SK-N-SH treated with all-trans-retinoic acid at 6 μM for 48 hours (cell line): Measurements from ENCODE around the gene MUC22.

Experiments
- ARNTL ChIP-seq: fragments of 450-650 bp; formaldehyde crosslinking; IDR thresholded peaks from 2 replicates; pipeline ENCODE4 v1.5.0; 2020; ENCODE audit warnings: low read depth, mild to moderate bottlenecking, moderate library complexity, borderline replicate concordance
- BACH2 ChIP-seq: fragments of 250-450 bp; sonication (Bioruptor Pico); IDR thresholded peaks from 2 replicates; pipeline ENCODE4 v1.9.0; 2021; ENCODE audit warnings: mild to moderate bottlenecking, borderline replicate concordance
- PATZ1 ChIP-seq: fragments of 250-450 bp; sonication (Bioruptor Pico); IDR thresholded peaks from 2 replicates; pipeline ENCODE4 v1.8.0; 2020; ENCODE audit warnings: mild to moderate bottlenecking, moderate library complexity, borderline replicate concordance
- RARB ChIP-seq: fragments of 250-450 bp; sonication (Bioruptor Pico); IDR thresholded peaks from 2 replicates; pipeline ENCODE4 v1.8.0; 2021; ENCODE audit warnings: mild to moderate bottlenecking, moderate library complexity
- ZFP3 ChIP-seq: fragments of 250-450 bp; sonication (Bioruptor Pico); IDR thresholded peaks from 2 replicates; pipeline ENCODE4 v1.5.0; 2020; ENCODE audit warnings: mild to moderate bottlenecking, moderate library complexity
- ZFP30 ChIP-seq: fragments of 450-650 bp; formaldehyde crosslinking; IDR thresholded peaks from 2 replicates; pipeline ENCODE4 v1.5.0; 2022; ENCODE audit warnings: mild to moderate bottlenecking, moderate library complexity
- ZNF8 ChIP-seq: fragments of 450-650 bp; formaldehyde crosslinking; IDR thresholded peaks from 2 replicates; pipeline ENCODE4 v1.5.0; 2020; ENCODE audit warnings: mild to moderate bottlenecking, moderate library complexity

DNA sequence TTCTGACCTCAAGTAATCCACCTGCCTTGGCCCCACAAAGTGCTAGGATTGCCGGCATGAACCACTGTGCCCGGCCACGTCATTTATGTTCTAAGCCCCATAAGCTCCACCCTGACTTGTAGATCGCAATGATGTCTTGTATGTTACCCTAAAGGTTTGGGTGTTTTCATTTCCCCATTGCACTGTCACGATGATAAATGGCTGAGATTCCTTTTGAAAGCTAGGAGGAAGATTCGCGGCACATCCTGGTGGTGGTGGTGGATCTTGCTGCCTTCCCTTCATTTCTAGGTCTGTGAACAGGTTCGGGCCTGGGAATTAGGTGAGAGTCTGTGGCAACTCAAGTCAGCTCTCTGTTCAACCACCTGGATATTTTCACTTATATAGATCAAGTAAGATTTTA, 28.3 kb downstream of the MUC22 start:
- TF ChIP-seq PATZ1 (CRISPR knock-in tag) (no peak), ZNF8 (CRISPR knock-in tag) (no peak), ZFP30 (no peak), RARB (CRISPR knock-in tag) (no peak), ZFP3 (CRISPR knock-in tag) (no peak), BACH2 (CRISPR knock-in tag) (no peak), ARNTL (CRISPR knock-in tag) (no peak)
